Thoracic aorta (tissue), 2 donors: ENCODE measurements around the gene HDAC4. TPM values are rescaled to one million over a fixed set of nuclear protein-coding genes. Genes with fewer than 3 reads are reported as not detected.

Source experiments
- ATAC-seq: fragments of 150-250 bp; one replicate; pipeline ENCODE4 v1.8.0; 2017; ENCODE audit warnings: low read depth; ENCODE audit not compliant: insufficient number of reproducible peaks, low FRiP score
- DNase-seq: peaks from one replicate; pipeline ENCODE4 v3.0.0-alpha.2; 2020; ENCODE audit warnings: low spot score
- H3K27ac ChIP-seq, 2 donors: fragments of 200-600 bp; sonication (generic); 1 replicate in 1 of 2; 2 replicates in 1 of 2; pipeline ENCODE4 v1.5.1; 2016; ENCODE audit warnings: mild to moderate bottlenecking in 2 of 2, moderate library complexity in 2 of 2
- H3K27me3 ChIP-seq: fragments of 200-600 bp; sonication (generic); replicated peaks from 2 replicates; pipeline ENCODE4 v1.6.0; 2016; ENCODE audit warnings: mild to moderate bottlenecking; ENCODE audit not compliant: insufficient read depth
- H3K36me3 ChIP-seq: fragments of 200-600 bp; sonication (generic); one replicate; pipeline ENCODE4 v1.5.1; 2016
- H3K4me1 ChIP-seq, 2 donors: fragments of 200-600 bp; sonication (generic); 1 replicate in 1 of 2; 2 replicates in 1 of 2; pipeline versions ENCODE4 v1.5.1 to v1.6.0; 2016; ENCODE audit warnings: low read depth in 2 of 2, mild to moderate bottlenecking in 1 of 2; ENCODE audit not compliant: control insufficient read depth in 1 of 2
- H3K4me3 ChIP-seq: fragments of 200-600 bp; sonication (generic); 2 replicates; pipeline ENCODE4 v1.5.1; 2016; ENCODE audit warnings: mild to moderate bottlenecking
- H3K9me3 ChIP-seq: fragments of 200-600 bp; sonication (generic); 2 replicates; pipeline ENCODE4 v1.5.1; 2016
- CTCF ChIP-seq: fragments of 200-600 bp; sonication (generic); IDR thresholded peaks from one replicate; pipeline ENCODE4 v1.5.1; 2019; ENCODE audit warnings: antibody characterized with exemption
- total RNA-seq, 2 donors: library from RNA; depleted of rRNA; stranded (reverse); fragments of >200 nt; gene quantifications; one replicate each; pipeline versions ENCODE4 v1.1.0 to v1.2.3, GENCODE V29; 2016

HDAC4 gene
- total RNA-seq, 2 donors from 2014 or later: 79.2 to 163 TPM

GRCh38 chr2:239399921-239400595 lies 762 bp downstream of the HDAC4 start:
- H3K36me3 ChIP-seq: no peaks in the 10 kb centered on the region
- H3K9me3 ChIP-seq: no peaks in the 10 kb centered on the region
- no peak for TF ChIP-seq CTCF
- no peak for ATAC-seq
- no peaks in the 10 kb centered on the region for H3K27me3 ChIP-seq
- no peak for DNase-seq
- peaks cover 6 to 23% of the 10 kb centered on the region in 2 donors for H3K4me1 ChIP-seq
- H3K4me3 ChIP-seq: peak overlapping the region; percentile 81
- H3K27ac ChIP-seq: no peak overlapping the region

- DNase-seq (no peak), ATAC-seq (no peak)
- no peak for TF ChIP-seq CTCF
- Histone ChIP-seq H3K27ac (no peak overlapping the region), H3K4me3 (peak overlapping the region; percentile 81), H3K4me1 (peaks cover 6 to 23% of the 10 kb centered on the region in 2 donors), H3K9me3 (no peaks in the 10 kb centered on the region), H3K36me3 (no peaks in the 10 kb centered on the region), H3K27me3 (no peaks in the 10 kb centered on the region)
Observed at GRCh38 chr2:239399433-239399920, 1.3 kb downstream of the HDAC4 start.

- DNase-seq (no peak), ATAC-seq (no peak)
- no peaks in the 10 kb centered on the region for H3K9me3 ChIP-seq
- no peak for TF ChIP-seq CTCF
- H3K36me3 ChIP-seq: no peaks in the 10 kb centered on the region
- H3K4me1 ChIP-seq: peaks cover 6 to 25% of the 10 kb centered on the region in 2 donors
- no peaks in the 10 kb centered on the region for H3K27me3 ChIP-seq
- H3K4me3 ChIP-seq: no peak overlapping the region
- H3K27ac ChIP-seq: no peak overlapping the region
Observed at GRCh38 chr2:239398521-239398921, 2.3 kb downstream of the HDAC4 start.

- ATAC-seq (no peak), DNase-seq (no peak)
- Histone ChIP-seq H3K9me3 (no peaks in the 10 kb centered on the region), H3K27ac (no peak overlapping the region), H3K27me3 (no peaks in the 10 kb centered on the region), H3K4me3 (no peak overlapping the region), H3K4me1 (peaks cover 6 to 30% of the 10 kb centered on the region in 2 donors), H3K36me3 (no peaks in the 10 kb centered on the region)
- TF ChIP-seq CTCF: no peak
Observed at GRCh38 chr2:239397931-239398471, 2.8 kb downstream of the HDAC4 start.

- ATAC-seq: no peak
- H3K27ac ChIP-seq: no peak overlapping the region
- peaks cover 6 to 29% of the 10 kb centered on the region in 2 donors for H3K4me1 ChIP-seq
Observed at GRCh38 chr2:239396881-239397681, 3.7 kb downstream of the HDAC4 start.

More at GRCh38 chr2:239396881-239397681, 3.7 kb downstream of the HDAC4 start:
- no peaks in the 10 kb centered on the region for H3K36me3 ChIP-seq
- TF ChIP-seq CTCF: no peak
- no peaks in the 10 kb centered on the region for H3K9me3 ChIP-seq
- H3K4me3 ChIP-seq: no peak overlapping the region
- no peaks in the 10 kb centered on the region for H3K27me3 ChIP-seq
- DNase-seq: no peak
